Mucosa of rectum (tissue), 2 donors: ENCODE results near the gene AIFM2.
"Not testable (repeated sequence)": the region's sequence is repeated elsewhere in the genome, so short reads cannot be mapped to it uniquely, and the experiment has no call there.

ENCODE experiments used
- H3K27ac ChIP-seq, 2 donors: one replicate each; pipeline ENCODE4 v1.7.0; 2013; ENCODE audit warnings: inconsistent platforms in 2 of 2, low read depth in 2 of 2, low read length in 2 of 2
- H3K27me3 ChIP-seq, 2 donors: one replicate each; pipeline ENCODE4 v1.7.0; 2013; ENCODE audit warnings: low read length in 2 of 2; ENCODE audit not compliant: control insufficient read depth in 2 of 2, insufficient read depth in 2 of 2
- H3K36me3 ChIP-seq, 2 donors: one replicate each; pipeline ENCODE4 v1.7.0; 2013; ENCODE audit warnings: low read length in 2 of 2; ENCODE audit not compliant: control insufficient read depth in 2 of 2, insufficient read depth in 2 of 2
- H3K4me1 ChIP-seq, 2 donors: one replicate each; pipeline ENCODE4 v1.7.0; 2013; ENCODE audit warnings: low read length in 2 of 2, mild to moderate bottlenecking in 1 of 2; ENCODE audit not compliant: control insufficient read depth in 2 of 2, insufficient read depth in 2 of 2
- H3K4me3 ChIP-seq, 2 donors: one replicate each; pipeline ENCODE4 v1.7.0; 2013; ENCODE audit warnings: low read length in 2 of 2
- H3K9ac ChIP-seq, 2 donors: one replicate each; pipeline ENCODE4 v1.7.0; 2013; ENCODE audit warnings: low read length in 2 of 2, low read depth in 1 of 2, mild to moderate bottlenecking in 1 of 2
- H3K9me3 ChIP-seq, 2 donors: one replicate each; pipeline ENCODE4 v1.7.0; 2013; ENCODE audit warnings: low read length in 2 of 2; ENCODE audit not compliant: control insufficient read depth in 2 of 2
- donor health status: healthy.
- donor health status: Normal muscosa, but diverticular disease.

The AIFM2 gene

DNA sequence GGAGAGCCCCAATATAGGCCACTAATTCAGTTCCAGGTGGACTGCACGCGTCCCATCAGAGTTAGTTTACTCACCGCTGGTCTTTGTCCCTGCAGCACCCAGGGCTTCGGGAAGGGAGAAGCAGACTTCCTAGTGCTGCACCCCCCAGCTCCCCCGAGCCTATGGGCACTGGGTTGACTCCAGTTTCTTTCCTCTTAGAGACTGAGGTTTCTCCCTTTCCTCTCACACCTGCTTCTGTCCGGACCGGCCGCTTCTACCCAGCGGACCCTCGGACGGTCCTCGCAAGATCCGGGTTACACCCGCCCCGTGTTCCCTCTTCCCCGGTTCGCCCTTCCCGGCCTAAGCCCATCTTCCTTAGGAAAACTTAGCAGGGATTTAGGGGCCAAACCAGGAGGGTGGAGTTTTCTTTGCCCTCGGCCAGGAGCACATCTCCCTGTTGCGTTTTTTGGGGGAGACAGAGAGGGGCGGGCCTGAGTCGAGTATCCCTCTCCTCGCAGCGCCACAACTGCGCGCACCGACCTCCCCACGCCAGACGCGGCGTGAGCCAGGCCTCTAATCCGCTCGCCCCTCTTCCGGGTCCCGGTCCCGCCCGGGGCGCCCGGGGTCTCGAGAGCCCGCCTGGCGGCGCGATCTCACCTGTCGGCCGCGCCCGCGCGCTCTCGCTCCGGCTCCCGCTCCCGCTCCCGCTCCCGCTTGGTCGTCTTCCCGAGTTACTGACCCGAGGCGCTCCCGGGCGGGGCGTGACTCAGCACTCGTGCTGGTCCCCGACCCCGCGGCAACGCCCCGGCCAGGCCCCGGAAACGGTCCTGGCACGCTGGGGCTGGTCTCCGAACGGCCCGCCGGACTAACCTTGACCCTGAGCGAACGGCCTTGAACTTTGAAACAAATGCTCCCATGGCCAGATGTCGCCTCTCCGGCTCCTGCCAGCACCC is at the start of gene AIFM2:
AIFM2 (minus strand) TSS at position 728 of the 932 bp plus-strand sequence. CDS start 8,741 bp downstream, outside the sequence.
- peak within 1 kb of the TSS; percentile 76 to 78 for H3K27ac ChIP-seq
- peak within 1 kb of the TSS; percentile 82 to 88 for H3K4me3 ChIP-seq
- H3K27me3 ChIP-seq, result no peaks in the 10 kb centered on the region
- peaks cover 0 to 3% of the 10 kb centered on the region in 2 donors for H3K36me3 ChIP-seq
- H3K9ac ChIP-seq, result peak within 1 kb of the TSS; percentile 81 to 92
- peaks cover 19 to 28% of the 10 kb centered on the region in 2 donors for H3K4me1 ChIP-seq
- H3K9me3 ChIP-seq, result no peaks in the 10 kb centered on the region

DNA sequence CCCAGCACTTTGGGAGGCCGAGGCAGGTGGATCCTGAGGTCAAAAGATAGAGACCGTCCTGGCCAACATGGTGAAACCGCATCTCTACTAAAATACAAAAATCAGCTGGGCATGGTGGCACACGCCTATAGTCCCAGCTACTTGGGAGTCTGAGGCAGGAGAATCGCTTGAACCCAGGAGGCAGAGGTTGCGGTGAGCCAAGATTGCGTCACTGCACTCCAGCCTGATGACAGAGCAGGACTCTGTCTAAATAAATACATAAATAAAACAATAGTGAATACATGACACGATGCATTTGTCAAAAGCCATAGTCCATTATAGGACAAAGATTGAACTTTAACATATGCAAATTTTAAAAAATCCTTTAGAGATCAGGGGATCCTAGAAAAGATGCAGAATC is 46.6 kb upstream of the AIFM2 start:
- not testable (repeated sequence) for H3K27ac ChIP-seq, H3K9ac ChIP-seq, H3K36me3 ChIP-seq, H3K4me1 ChIP-seq, H3K27me3 ChIP-seq, H3K9me3 ChIP-seq, H3K4me3 ChIP-seq

DNA sequence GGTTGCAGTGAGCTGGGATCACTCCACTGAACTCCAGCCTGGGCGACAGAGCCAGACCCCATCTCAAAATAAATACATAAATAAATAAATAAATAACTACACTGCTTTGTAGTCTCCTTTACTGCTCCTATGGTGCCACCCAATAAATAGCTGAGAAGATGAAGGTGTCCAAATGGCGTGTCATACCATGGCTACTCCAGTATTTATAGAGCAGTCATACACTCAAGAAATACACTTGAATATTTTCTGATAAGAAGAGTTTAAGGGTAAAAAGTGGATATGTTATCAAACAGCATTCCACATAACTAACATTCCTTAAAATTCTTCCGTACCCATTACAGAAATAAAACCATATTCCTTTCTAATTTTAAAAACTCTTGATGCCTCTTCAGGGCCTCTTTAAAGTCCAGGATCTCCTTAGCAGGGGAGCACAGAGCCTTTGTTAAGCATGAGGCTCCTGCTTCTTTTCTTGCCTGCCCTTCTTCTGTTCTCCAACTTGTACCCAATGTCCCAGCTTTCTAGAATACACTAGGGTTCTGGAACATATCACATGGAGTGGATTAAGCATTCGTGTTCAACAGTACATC is 45.6 kb upstream of the AIFM2 start:
- Histone ChIP-seq H3K9me3 (no peaks in the 10 kb centered on the region), H3K9ac (no peak overlapping the region), H3K4me3 (no peak overlapping the region), H3K36me3 (no peaks in the 10 kb centered on the region), H3K4me1 (peaks cover 0 to 6% of the 10 kb centered on the region in 2 donors), H3K27me3 (no peaks in the 10 kb centered on the region), H3K27ac (no peak overlapping the region)

GRCh38 chr10:70176441-70176840 is 43.8 kb upstream of the AIFM2 start:
- Histone ChIP-seq H3K4me1 (peaks cover 0 to 6% of the 10 kb centered on the region in 2 donors), H3K4me3 (no peak overlapping the region), H3K36me3 (no peaks in the 10 kb centered on the region), H3K9me3 (no peaks in the 10 kb centered on the region), H3K27me3 (no peaks in the 10 kb centered on the region), H3K9ac (no peak overlapping the region), H3K27ac (no peak overlapping the region)

DNA sequence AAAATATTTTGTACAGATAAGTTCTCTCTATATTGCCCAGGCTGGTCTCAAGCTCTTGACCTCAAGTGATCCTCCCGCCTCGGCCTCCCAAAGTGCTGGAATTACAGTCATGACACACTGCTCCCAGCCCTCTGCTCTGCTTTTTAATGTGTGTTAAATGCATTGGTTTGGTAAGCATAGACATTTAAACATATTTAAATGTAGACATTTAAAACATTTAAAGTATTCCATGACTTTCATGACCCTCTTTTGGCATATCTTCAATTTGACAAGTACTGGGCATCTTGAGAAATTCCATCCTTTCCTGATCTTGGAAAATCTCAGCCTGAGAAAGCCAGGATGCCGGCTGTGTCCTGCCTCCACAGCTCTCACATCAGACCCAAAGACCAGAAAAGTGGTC is 42.9 kb upstream of the AIFM2 start:
- H3K27ac ChIP-seq, result no peak overlapping the region
- no peak overlapping the region for H3K9ac ChIP-seq
- H3K4me1 ChIP-seq, result peaks cover 3 to 9% of the 10 kb centered on the region in 2 donors
- no peak overlapping the region for H3K4me3 ChIP-seq
- no peaks in the 10 kb centered on the region for H3K36me3 ChIP-seq
- H3K27me3 ChIP-seq, result no peaks in the 10 kb centered on the region
- no peaks in the 10 kb centered on the region for H3K9me3 ChIP-seq

DNA sequence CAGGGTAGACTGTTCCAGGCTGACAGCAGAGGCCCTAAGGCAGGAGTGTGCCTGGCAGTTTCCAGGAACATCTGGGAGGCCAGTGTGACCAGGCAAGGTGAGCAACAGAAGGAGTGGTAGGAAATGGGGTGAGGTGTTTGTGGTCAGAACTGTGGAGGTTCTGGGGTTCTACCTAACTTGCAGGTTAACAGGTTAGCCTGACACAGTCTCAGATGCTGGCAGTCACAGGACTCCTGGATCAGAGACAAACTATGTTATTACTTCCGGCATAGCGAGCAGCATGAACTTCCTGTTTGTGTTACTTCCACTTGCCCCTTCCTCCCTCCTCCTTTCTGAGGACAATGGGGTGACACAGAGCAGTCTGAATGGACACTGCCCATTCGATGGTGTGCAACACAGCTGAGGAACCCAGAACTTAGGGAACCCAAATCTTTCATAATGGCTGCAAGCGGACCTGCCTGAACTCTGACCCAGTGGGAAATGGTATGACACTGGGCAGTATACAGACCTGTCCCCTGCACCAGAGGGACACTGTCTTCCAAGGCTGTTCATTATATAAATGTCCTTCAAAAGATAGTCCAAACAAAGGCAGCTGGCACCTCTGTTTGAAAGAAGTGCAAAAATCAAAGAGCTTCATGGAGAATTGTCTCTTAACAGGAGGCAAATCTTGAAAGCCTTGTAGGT is 41.6 kb upstream of the AIFM2 start:
- peaks cover 9 to 14% of the 10 kb centered on the region in 2 donors for H3K4me1 ChIP-seq
- no peaks in the 10 kb centered on the region for H3K9me3 ChIP-seq
- H3K27me3 ChIP-seq, result no peaks in the 10 kb centered on the region
- no peaks in the 10 kb centered on the region for H3K36me3 ChIP-seq
- H3K9ac ChIP-seq, result no peak overlapping the region
- peak overlapping the region in 1 of 2 donors; percentile 38 for H3K27ac ChIP-seq
- H3K4me3 ChIP-seq, result peak overlapping the region; percentile 26 to 39

DNA sequence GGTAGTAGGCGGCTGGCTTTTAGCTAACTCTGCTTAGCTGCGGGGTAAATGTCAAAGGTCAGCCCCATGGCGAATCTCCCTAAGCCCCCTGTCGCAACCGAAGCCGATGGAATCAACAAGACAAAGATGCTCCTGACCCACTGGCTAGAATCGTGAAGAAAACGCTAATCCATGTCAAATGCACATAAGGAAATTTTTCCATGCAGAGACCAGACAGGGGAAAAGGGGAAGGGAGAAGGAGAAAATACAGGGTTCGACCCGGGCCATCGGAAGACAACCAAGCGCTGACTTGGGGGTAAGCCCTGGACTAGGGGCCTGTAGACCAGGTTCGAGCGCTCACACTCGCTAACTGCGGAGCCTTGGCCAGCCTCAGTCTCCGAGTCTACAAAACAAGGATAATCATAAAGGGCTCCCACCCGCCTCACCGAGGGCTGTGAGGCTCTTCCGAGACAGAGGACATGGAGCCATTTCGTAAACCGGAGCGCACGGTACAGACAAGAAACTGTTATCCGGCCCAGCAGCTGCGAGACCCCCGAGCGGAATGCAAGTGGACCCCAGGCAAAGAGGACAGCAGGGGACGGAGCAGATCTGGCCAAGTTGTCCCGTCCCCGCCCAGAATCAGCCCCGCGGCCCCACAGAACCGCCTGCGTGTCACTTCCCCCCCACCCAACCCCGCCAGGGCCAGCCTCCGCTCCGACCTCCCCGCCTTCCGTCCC is 37.2 kb upstream of the AIFM2 start:
- Histone ChIP-seq H3K27me3 (no peaks in the 10 kb centered on the region), H3K27ac (peak overlapping the region; percentile 86 to 92), H3K9ac (peak overlapping the region; percentile 95), H3K4me1 (peaks cover 17 to 19% of the 10 kb centered on the region in 2 donors), H3K9me3 (no peaks in the 10 kb centered on the region), H3K36me3 (peaks cover 5 to 11% of the 10 kb centered on the region in 2 donors), H3K4me3 (peak overlapping the region; percentile 92 to 95)

DNA sequence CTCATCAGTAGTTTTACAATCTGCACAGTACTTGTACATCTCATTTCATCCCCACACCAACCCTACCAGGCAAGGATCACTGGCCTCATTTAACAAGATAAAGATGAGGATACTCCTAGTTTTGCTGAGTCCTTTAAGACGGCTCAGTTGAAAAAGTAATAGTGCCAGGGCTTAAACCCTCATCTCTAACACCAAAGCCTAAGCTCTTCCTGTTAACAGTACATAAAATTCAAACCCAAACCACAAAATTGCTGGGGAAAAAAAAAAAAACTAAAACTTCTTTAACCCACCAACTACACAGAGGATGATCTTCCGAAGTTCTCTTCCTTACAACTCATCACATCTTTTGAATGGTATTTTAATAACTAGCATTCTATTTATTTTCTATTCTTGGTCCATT is 36.4 kb upstream of the AIFM2 start:
- Histone ChIP-seq H3K9ac (no peak overlapping the region), H3K27ac (no peak overlapping the region), H3K27me3 (no peaks in the 10 kb centered on the region), H3K4me1 (peaks cover 17 to 22% of the 10 kb centered on the region in 2 donors), H3K4me3 (peak overlapping the region; percentile 92 to 95), H3K36me3 (peaks cover 10 to 11% of the 10 kb centered on the region in 2 donors), H3K9me3 (no peaks in the 10 kb centered on the region)

DNA sequence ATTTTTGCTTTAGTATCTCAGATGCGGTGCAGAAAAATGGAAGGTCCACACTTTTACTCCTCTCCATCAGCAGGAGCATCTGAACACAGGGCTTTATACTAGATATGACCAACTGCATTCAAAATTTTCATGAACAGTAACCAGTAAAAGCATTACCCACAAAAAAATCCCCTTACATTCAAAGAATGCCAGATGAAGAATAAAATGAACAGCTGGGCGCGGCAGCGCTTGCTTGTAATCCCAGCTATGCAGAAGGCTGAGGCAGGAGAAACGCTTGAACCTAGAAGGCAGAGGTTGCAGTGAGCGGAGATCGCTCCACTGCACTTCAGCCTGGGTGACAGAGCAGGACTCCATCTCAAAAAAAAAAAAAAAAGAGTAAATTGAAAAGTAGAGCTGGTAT is 34.6 kb upstream of the AIFM2 start:
- H3K27me3 ChIP-seq, result no peaks in the 10 kb centered on the region
- no peak overlapping the region for H3K27ac ChIP-seq
- H3K36me3 ChIP-seq, result peaks cover 11% of the 10 kb centered on the region in 2 donors
- no peak overlapping the region for H3K4me3 ChIP-seq
- no peak overlapping the region for H3K9ac ChIP-seq
- H3K4me1 ChIP-seq, result peaks cover 17 to 18% of the 10 kb centered on the region in 2 donors
- H3K9me3 ChIP-seq, result no peaks in the 10 kb centered on the region
